Thyroid gland (tissue), 4 donors: ENCODE results near the gene NCAPD3.

Source experiments
- POLR2A ChIP-seq, 2 donors: fragments of 450-650 bp; IDR thresholded peaks; one replicate each; pipeline ENCODE4 v1.6.1; 2017; ENCODE audit warnings: antibody characterized with exemption in 2 of 2, mild to moderate bottlenecking in 2 of 2, moderate library complexity in 1 of 2
- TF ChIP-seq, protein P1 (sequence below), 6 experiments: fragments of 200-600 bp in 3 of 6; fragments of 450-650 bp in 3 of 6; sonication (generic) in 3 of 6; IDR thresholded peaks; one replicate each; pipeline ENCODE4 v1.5.1; 2016 to 2019; ENCODE audit warnings: antibody characterized with exemption in 6 of 6, mild to moderate bottlenecking in 2 of 6, inconsistent platforms in 1 of 6, moderate library complexity in 1 of 6

DNA sequence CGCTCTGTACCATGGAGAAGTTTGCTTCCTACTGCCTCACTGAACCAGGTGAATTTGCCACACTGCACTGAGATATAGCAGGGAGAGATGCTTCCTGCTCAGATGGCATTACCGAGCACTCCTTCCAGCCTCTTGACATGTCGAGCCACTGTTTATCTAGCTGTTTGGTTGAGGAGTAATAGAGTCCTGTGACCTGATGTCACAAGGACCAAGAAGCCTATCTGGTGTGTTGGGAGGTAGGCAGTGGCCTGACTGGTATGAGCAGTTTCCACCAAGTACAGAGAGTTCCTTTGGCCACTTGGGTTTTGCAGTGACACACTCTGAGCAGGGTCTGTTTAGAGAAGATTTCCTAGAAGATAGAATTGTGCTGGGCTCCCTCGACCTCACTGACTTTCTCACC, 34.8 kb upstream of the NCAPD3 start:
- TF ChIP-seq, protein P1, sequence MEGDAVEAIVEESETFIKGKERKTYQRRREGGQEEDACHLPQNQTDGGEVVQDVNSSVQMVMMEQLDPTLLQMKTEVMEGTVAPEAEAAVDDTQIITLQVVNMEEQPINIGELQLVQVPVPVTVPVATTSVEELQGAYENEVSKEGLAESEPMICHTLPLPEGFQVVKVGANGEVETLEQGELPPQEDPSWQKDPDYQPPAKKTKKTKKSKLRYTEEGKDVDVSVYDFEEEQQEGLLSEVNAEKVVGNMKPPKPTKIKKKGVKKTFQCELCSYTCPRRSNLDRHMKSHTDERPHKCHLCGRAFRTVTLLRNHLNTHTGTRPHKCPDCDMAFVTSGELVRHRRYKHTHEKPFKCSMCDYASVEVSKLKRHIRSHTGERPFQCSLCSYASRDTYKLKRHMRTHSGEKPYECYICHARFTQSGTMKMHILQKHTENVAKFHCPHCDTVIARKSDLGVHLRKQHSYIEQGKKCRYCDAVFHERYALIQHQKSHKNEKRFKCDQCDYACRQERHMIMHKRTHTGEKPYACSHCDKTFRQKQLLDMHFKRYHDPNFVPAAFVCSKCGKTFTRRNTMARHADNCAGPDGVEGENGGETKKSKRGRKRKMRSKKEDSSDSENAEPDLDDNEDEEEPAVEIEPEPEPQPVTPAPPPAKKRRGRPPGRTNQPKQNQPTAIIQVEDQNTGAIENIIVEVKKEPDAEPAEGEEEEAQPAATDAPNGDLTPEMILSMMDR (IDR thresholded peaks at IDR 0.05): no peak
- TF ChIP-seq POLR2A (IDR thresholded peaks at IDR 0.05): peak in 1 of 2 donors; percentile 32
